ENCODE data around the gene LRRC59.

Gene LRRC59

DNA sequence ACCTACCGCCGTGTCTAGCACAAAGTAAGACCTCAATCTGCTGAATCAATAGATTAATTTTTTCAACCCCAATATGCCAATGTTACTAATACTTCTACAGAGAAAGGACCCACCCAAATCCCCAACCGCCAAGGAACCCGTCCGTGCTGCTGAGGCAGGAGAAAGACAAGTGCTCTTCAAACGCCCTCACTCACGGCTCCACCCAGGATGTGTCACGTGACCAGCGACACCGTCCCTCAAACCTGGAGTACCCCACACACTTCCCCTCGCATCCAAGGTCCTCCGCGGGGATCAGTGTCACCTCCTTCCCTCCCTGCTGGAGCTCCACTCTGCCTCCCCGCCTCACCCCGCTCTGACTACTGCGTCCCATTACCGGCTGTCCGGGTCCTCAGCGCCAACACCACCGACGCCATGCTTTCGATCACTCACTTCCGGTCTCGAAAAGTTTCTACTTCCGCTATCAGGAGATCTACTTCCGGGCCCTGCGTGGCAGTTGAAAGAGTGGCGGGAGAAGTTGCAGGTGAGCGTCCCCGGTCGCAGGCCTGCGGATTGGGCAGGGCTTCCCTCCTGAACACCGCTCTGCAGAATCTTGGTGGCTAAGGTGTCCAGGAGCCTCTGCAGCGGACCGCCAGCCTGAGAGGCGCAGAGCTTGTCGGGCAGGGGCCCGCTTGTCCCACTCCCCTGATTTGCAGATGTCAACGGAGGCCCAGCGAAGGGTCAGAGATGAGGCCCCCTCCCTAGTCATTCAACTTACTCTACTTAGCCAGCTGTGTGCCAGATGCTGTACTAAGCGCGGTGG is 24.4 kb downstream of the LRRC59 start, which contains the start of the genes EME1 and MRPL27:
Gene EME1, plus strand, starts transcription at position 472 of the 799 bp plus-strand sequence. CDS start 1,980 bp downstream, outside the sequence.
Gene MRPL27, minus strand, starts transcription at position 427 of the 799 bp plus-strand sequence. Its CDS starts 14 bp downstream, at position 413.
- Histone ChIP-seq H3K36me3 (ENCODE audit: control insufficient read depth in 1 of 2, insufficient read depth in 2 of 2, low read depth in 1 of 2, low read length in 2 of 2) (peaks cover 22 to 29% of the 10 kb centered on the region in 2 experiments), H3K4me3 (ENCODE audit: insufficient read depth in 1 of 2, low read depth in 1 of 2, low read length in 2 of 2) (peak within 1 kb of the TSS; percentile 89 to 90), H3K27ac (ENCODE audit: low read length, poor library complexity, severe bottlenecking) (peak within 1 kb of the TSS; percentile 93), H2BK120ac (ENCODE audit: low read depth, low read length) (peak within 1 kb of the TSS; percentile 55), H2BK15ac (ENCODE audit: low read depth, poor library complexity, severe bottlenecking) (no peak within 1 kb of the TSS), H3K14ac (ENCODE audit: low read length in 2 of 2) (peak within 1 kb of the TSS in 1 of 2 experiments; percentile 97), H3K18ac (ENCODE audit: low read depth in 1 of 2, low read length in 2 of 2) (peak within 1 kb of the TSS; percentile 98 to 99), H3K4me2 (ENCODE audit: low read length, poor library complexity, severe bottlenecking) (peak within 1 kb of the TSS; percentile 83), H2BK12ac (ENCODE audit: low read length in 2 of 2) (no peak within 1 kb of the TSS), H3K4ac (ENCODE audit: low read depth in 1 of 2, low read length in 2 of 2) (peak within 1 kb of the TSS; percentile 89 to 91), H2AFZ (ENCODE audit: low read depth, low read length) (peak within 1 kb of the TSS; percentile 91), H3K27me3 (ENCODE audit: control insufficient read depth in 1 of 2, insufficient read depth in 1 of 2, low read length in 2 of 2) (no peaks in the 10 kb centered on the region), H4K91ac (ENCODE audit: low read length) (peak within 1 kb of the TSS; percentile 100), H3K4me1 (ENCODE audit: control insufficient read depth, insufficient read depth, low read depth, low read length) (peaks cover 7% of the 10 kb centered on the region), H3K9me3 (ENCODE audit: control insufficient read depth, low read length) (no peaks in the 10 kb centered on the region), H3K23ac (ENCODE audit: low read length in 2 of 2) (peak within 1 kb of the TSS in 1 of 2 experiments; percentile 46), H2AK5ac (ENCODE audit: low read length, severe bottlenecking) (no peak within 1 kb of the TSS), H2BK5ac (ENCODE audit: low read depth, low read length, poor library complexity, severe bottlenecking) (peak within 1 kb of the TSS; percentile 79), H4K8ac (ENCODE audit: low read length) (peak within 1 kb of the TSS; percentile 99), H3K9ac (ENCODE audit: low read length) (peak within 1 kb of the TSS; percentile 95), H3K79me1 (replicated peaks; ENCODE audit: low read length, poor library complexity, severe bottlenecking) (peaks cover 24% of the 10 kb centered on the region)
- WGBS = 2% methylated on average over 37 of the region's 42 CpGs
- peak; percentile 91 for DNase-seq

- Histone ChIP-seq H4K91ac (ENCODE audit: low read length) (no peak overlapping the region), H3K9me3 (ENCODE audit: control insufficient read depth, low read length) (no peaks in the 10 kb centered on the region), H3K9ac (ENCODE audit: low read length) (peak overlapping the region; percentile 95), H3K27ac (ENCODE audit: low read length, poor library complexity, severe bottlenecking) (no peak overlapping the region), H3K4me1 (ENCODE audit: control insufficient read depth, insufficient read depth, low read depth, low read length) (peaks cover 7% of the 10 kb centered on the region), H3K36me3 (ENCODE audit: control insufficient read depth in 1 of 2, insufficient read depth in 2 of 2, low read depth in 1 of 2, low read length in 2 of 2) (peaks cover 29 to 36% of the 10 kb centered on the region in 2 experiments), H3K4me3 (ENCODE audit: insufficient read depth in 1 of 2, low read depth in 1 of 2, low read length in 2 of 2) (peak overlapping the region; percentile 41 to 90), H2BK12ac (ENCODE audit: low read length in 2 of 2) (no peak overlapping the region), H2BK5ac (ENCODE audit: low read depth, low read length, poor library complexity, severe bottlenecking) (no peak overlapping the region), H3K4ac (ENCODE audit: low read depth in 1 of 2, low read length in 2 of 2) (peak overlapping the region in 1 of 2 experiments; percentile 40), H3K79me1 (replicated peaks; ENCODE audit: low read length, poor library complexity, severe bottlenecking) (peaks cover 31% of the 10 kb centered on the region), H4K8ac (ENCODE audit: low read length) (no peak overlapping the region), H3K27me3 (ENCODE audit: control insufficient read depth in 1 of 2, insufficient read depth in 1 of 2, low read length in 2 of 2) (no peaks in the 10 kb centered on the region), H2AK5ac (ENCODE audit: low read length, severe bottlenecking) (no peak overlapping the region), H3K14ac (ENCODE audit: low read length in 2 of 2) (no peak overlapping the region), H2BK120ac (ENCODE audit: low read depth, low read length) (no peak overlapping the region), H3K18ac (ENCODE audit: low read depth in 1 of 2, low read length in 2 of 2) (no peak overlapping the region), H3K4me2 (ENCODE audit: low read length, poor library complexity, severe bottlenecking) (peak overlapping the region; percentile 70), H2AFZ (ENCODE audit: low read depth, low read length) (no peak overlapping the region), H2BK15ac (ENCODE audit: low read depth, poor library complexity, severe bottlenecking) (no peak overlapping the region), H3K23ac (ENCODE audit: low read length in 2 of 2) (no peak overlapping the region)
- WGBS = 27% methylated on average over 11 of the region's 14 CpGs
- DNase-seq = no peak
Measured at GRCh38 chr17:50372222-50372757, 25.0 kb downstream of the LRRC59 start.

- peaks cover 37% of the 10 kb centered on the region for H3K79me1 ChIP-seq (replicated peaks; ENCODE audit: low read length, poor library complexity, severe bottlenecking)
- 99% methylated on average over 2 of the region's 2 CpGs for WGBS
- H2BK120ac ChIP-seq (ENCODE audit: low read depth, low read length) = no peak overlapping the region
- H3K4me2 ChIP-seq (ENCODE audit: low read length, poor library complexity, severe bottlenecking) = peak overlapping the region; percentile 4
- DNase-seq = no peak
- H3K9ac ChIP-seq (ENCODE audit: low read length) = peak overlapping the region; percentile 95
- H3K18ac ChIP-seq (ENCODE audit: low read depth in 1 of 2, low read length in 2 of 2) = peak overlapping the region in 1 of 2 experiments; percentile 25
- H2BK5ac ChIP-seq (ENCODE audit: low read depth, low read length, poor library complexity, severe bottlenecking) = no peak overlapping the region
- H4K91ac ChIP-seq (ENCODE audit: low read length) = no peak overlapping the region
- peak overlapping the region; percentile 6 for H2AK5ac ChIP-seq (ENCODE audit: low read length, severe bottlenecking)
- no peak overlapping the region for H3K23ac ChIP-seq (ENCODE audit: low read length in 2 of 2)
- peaks cover 37 to 44% of the 10 kb centered on the region in 2 experiments for H3K36me3 ChIP-seq (ENCODE audit: control insufficient read depth in 1 of 2, insufficient read depth in 2 of 2, low read depth in 1 of 2, low read length in 2 of 2)
- no peaks in the 10 kb centered on the region for H3K9me3 ChIP-seq (ENCODE audit: control insufficient read depth, low read length)
- no peak overlapping the region for H2BK12ac ChIP-seq (ENCODE audit: low read length in 2 of 2)
- H4K8ac ChIP-seq (ENCODE audit: low read length) = no peak overlapping the region
- no peaks in the 10 kb centered on the region for H3K27me3 ChIP-seq (ENCODE audit: control insufficient read depth in 1 of 2, insufficient read depth in 1 of 2, low read length in 2 of 2)
- H2BK15ac ChIP-seq (ENCODE audit: low read depth, poor library complexity, severe bottlenecking) = no peak overlapping the region
- H3K4ac ChIP-seq (ENCODE audit: low read depth in 1 of 2, low read length in 2 of 2) = no peak overlapping the region
- peaks cover 7% of the 10 kb centered on the region for H3K4me1 ChIP-seq (ENCODE audit: control insufficient read depth, insufficient read depth, low read depth, low read length)
- H3K14ac ChIP-seq (ENCODE audit: low read length in 2 of 2) = no peak overlapping the region
- H2AFZ ChIP-seq (ENCODE audit: low read depth, low read length) = no peak overlapping the region
- H3K27ac ChIP-seq (ENCODE audit: low read length, poor library complexity, severe bottlenecking) = no peak overlapping the region
- H3K4me3 ChIP-seq (ENCODE audit: insufficient read depth in 1 of 2, low read depth in 1 of 2, low read length in 2 of 2) = peak overlapping the region in 1 of 2 experiments; percentile 90
Measured at GRCh38 chr17:50371526-50371925, 25.8 kb downstream of the LRRC59 start.

- H3K79me1 ChIP-seq (replicated peaks; ENCODE audit: low read length, poor library complexity, severe bottlenecking) = peaks cover 39% of the 10 kb centered on the region
- no peak overlapping the region for H2BK12ac ChIP-seq (ENCODE audit: low read length in 2 of 2)
- no peaks in the 10 kb centered on the region for H3K9me3 ChIP-seq (ENCODE audit: control insufficient read depth, low read length)
- no peak overlapping the region for H3K18ac ChIP-seq (ENCODE audit: low read depth in 1 of 2, low read length in 2 of 2)
- no peak overlapping the region for H3K27ac ChIP-seq (ENCODE audit: low read length, poor library complexity, severe bottlenecking)
- 100% methylated on average over 4 of the region's 5 CpGs for WGBS
- no peak for DNase-seq
- H3K4me3 ChIP-seq (ENCODE audit: insufficient read depth in 1 of 2, low read depth in 1 of 2, low read length in 2 of 2) = no peak overlapping the region
- no peak overlapping the region for H4K8ac ChIP-seq (ENCODE audit: low read length)
- H3K4me1 ChIP-seq (ENCODE audit: control insufficient read depth, insufficient read depth, low read depth, low read length) = peaks cover 17% of the 10 kb centered on the region
- H4K91ac ChIP-seq (ENCODE audit: low read length) = no peak overlapping the region
- H3K9ac ChIP-seq (ENCODE audit: low read length) = no peak overlapping the region
- no peak overlapping the region for H3K4me2 ChIP-seq (ENCODE audit: low read length, poor library complexity, severe bottlenecking)
- H3K27me3 ChIP-seq (ENCODE audit: control insufficient read depth in 1 of 2, insufficient read depth in 1 of 2, low read length in 2 of 2) = no peaks in the 10 kb centered on the region
- no peak overlapping the region for H2AFZ ChIP-seq (ENCODE audit: low read depth, low read length)
- no peak overlapping the region for H2BK120ac ChIP-seq (ENCODE audit: low read depth, low read length)
- peaks cover 49 to 56% of the 10 kb centered on the region in 2 experiments for H3K36me3 ChIP-seq (ENCODE audit: control insufficient read depth in 1 of 2, insufficient read depth in 2 of 2, low read depth in 1 of 2, low read length in 2 of 2)
- H3K14ac ChIP-seq (ENCODE audit: low read length in 2 of 2) = no peak overlapping the region
- no peak overlapping the region for H2BK5ac ChIP-seq (ENCODE audit: low read depth, low read length, poor library complexity, severe bottlenecking)
- no peak overlapping the region for H2BK15ac ChIP-seq (ENCODE audit: low read depth, poor library complexity, severe bottlenecking)
- no peak overlapping the region for H3K23ac ChIP-seq (ENCODE audit: low read length in 2 of 2)
- no peak overlapping the region for H3K4ac ChIP-seq (ENCODE audit: low read depth in 1 of 2, low read length in 2 of 2)
- H2AK5ac ChIP-seq (ENCODE audit: low read length, severe bottlenecking) = no peak overlapping the region
Measured at GRCh38 chr17:50370052-50370451, 27.3 kb downstream of the LRRC59 start.

Data from mesenchymal stem cell (in vitro differentiated cells and primary cell).